Stimulated activated CD8-positive, alpha-beta memory T cell treated with anti-CD3 and anti-CD28 coated beads, Interleukin-7, amount 100 ng/mL, for 4 hours (primary cell): ENCODE data around the gene MYL12A.
"Not testable (repeated sequence)": the region's sequence is repeated elsewhere in the genome, so short reads cannot be mapped to it uniquely, and the experiment has no call there.

Experiments
- DNase-seq, 2 donors: peaks; one replicate each; pipeline ENCODE4 v3.0.0-alpha.2; 2020; ENCODE audit warnings: low read depth in 2 of 2

MYL12A gene

GRCh38 chr18:3247240-3248061 is at the start of gene MYL12A:
Gene MYL12A (plus strand): TSS chr18:3247801. CDS start chr18:3253248, 5,447 bp downstream.
- peak; percentile 84 to 89 for DNase-seq

- not testable (repeated sequence) for DNase-seq
Measured at GRCh38 chr18:3198260-3198860, 49.2 kb upstream of the MYL12A start.

- no peak for DNase-seq
Measured at GRCh38 chr18:3199942-3200645, 47.5 kb upstream of the MYL12A start.

GRCh38 chr18:3205239-3205638 is 42.4 kb upstream of the MYL12A start:
- no peak for DNase-seq

GRCh38 chr18:3207565-3207964 is 40.0 kb upstream of the MYL12A start:
- DNase-seq = no peak

- DNase-seq = no peak
Measured at GRCh38 chr18:3209859-3210569, 37.6 kb upstream of the MYL12A start.

GRCh38 chr18:3211236-3211992 is 36.2 kb upstream of the MYL12A start:
- no peak for DNase-seq

- DNase-seq = no peak
Measured at GRCh38 chr18:3212657-3213056, 34.9 kb upstream of the MYL12A start.

- no peak for DNase-seq
Measured at GRCh38 chr18:3213300-3214059, 34.1 kb upstream of the MYL12A start.

- no peak for DNase-seq
Measured at GRCh38 chr18:3214855-3215637, 32.6 kb upstream of the MYL12A start.

- DNase-seq = no peak
Measured at GRCh38 chr18:3216987-3217386, 30.6 kb upstream of the MYL12A start.

- DNase-seq = no peak
Measured at GRCh38 chr18:3217948-3218647, 29.5 kb upstream of the MYL12A start.

GRCh38 chr18:3218819-3219218 is 28.8 kb upstream of the MYL12A start:
- DNase-seq = no peak

GRCh38 chr18:3219241-3219630 is 28.4 kb upstream of the MYL12A start:
- no peak for DNase-seq

- no peak for DNase-seq
Measured at GRCh38 chr18:3219631-3220335, 27.8 kb upstream of the MYL12A start, which contains the start of gene MYOM1. Gene MYOM1 (minus strand): TSS chr18:3219968. CDS start chr18:3215223, 4,745 bp downstream.

GRCh38 chr18:3220868-3221267 is 26.7 kb upstream of the MYL12A start:
- DNase-seq = not testable (repeated sequence)

GRCh38 chr18:3221496-3221895 is 26.1 kb upstream of the MYL12A start:
- DNase-seq = no peak

- DNase-seq = no peak
Measured at GRCh38 chr18:3223356-3223755, 24.2 kb upstream of the MYL12A start.
